HepG2 (cell line): ENCODE measurements around the gene ZNF212. TPM values are rescaled to one million over a fixed set of nuclear protein-coding genes. Genes with fewer than 3 reads are reported as not detected.

Experiments
- ATF7-NPFF ChIP-seq: sonication (generic); formaldehyde crosslinking; IDR thresholded peaks from 2 replicates; pipeline ENCODE4 v1.8.1; 2023; ENCODE audit warnings: mild to moderate bottlenecking, low read depth, missing genetic modification reagents, moderate library complexity
- CREBL2 ChIP-seq: sonication (generic); formaldehyde crosslinking; IDR thresholded peaks from 2 replicates; pipeline ENCODE4 v1.8.1; 2023; ENCODE audit warnings: missing genetic modification reagents, mild to moderate bottlenecking, borderline replicate concordance
- CTCF ChIP-seq: sonication (generic); formaldehyde crosslinking; IDR thresholded peaks from 2 replicates; pipeline ENCODE4 v1.5.0; 2020; ENCODE audit warnings: mild to moderate bottlenecking, missing genetic modification reagents, moderate library complexity
- E2F1 ChIP-seq: sonication (generic); formaldehyde crosslinking; IDR thresholded peaks from 2 replicates; pipeline ENCODE4 v1.5.0; 2020; ENCODE audit warnings: missing genetic modification reagents
- KLF11 ChIP-seq: IDR thresholded peaks from 2 replicates; pipeline ENCODE4 v1.6.1; 2016; ENCODE audit warnings: missing compliant biosample characterization
- MXD1 ChIP-seq: sonication (generic); formaldehyde crosslinking; IDR thresholded peaks from 2 replicates; pipeline ENCODE4 v1.4.0; 2020; ENCODE audit warnings: mild to moderate bottlenecking, missing genetic modification reagents
- PAF1 ChIP-seq: IDR thresholded peaks from 2 replicates; pipeline ENCODE4 v1.6.1; 2016; ENCODE audit warnings: missing genetic modification reagents, missing compliant biosample characterization
- PPARG ChIP-seq: conservative IDR thresholded peaks from 2 replicates; pipeline ENCODE4 v1.6.1; 2016; ENCODE audit warnings: missing biosample characterization, missing genetic modification reagents
- SOX5 ChIP-seq: IDR thresholded peaks from 2 replicates; pipeline ENCODE4 v1.6.1; 2016; ENCODE audit warnings: borderline replicate concordance
- SP2 ChIP-seq: sonication (generic); formaldehyde crosslinking; IDR thresholded peaks from 2 replicates; pipeline ENCODE4 v1.5.1; 2020; ENCODE audit warnings: mild to moderate bottlenecking, missing genetic modification reagents
- THYN1 ChIP-seq: sonication (generic); formaldehyde crosslinking; IDR thresholded peaks from 2 replicates; pipeline ENCODE4 v1.8.1; 2023; ENCODE audit warnings: low read depth, mild to moderate bottlenecking, moderate library complexity, missing genetic modification reagents, borderline replicate concordance
- ZFP62 ChIP-seq: sonication (generic); formaldehyde crosslinking; IDR thresholded peaks from 2 replicates; pipeline ENCODE4 v1.4.0; 2020; ENCODE audit warnings: missing genetic modification reagents
- ZNF274 ChIP-seq: sonication (generic); formaldehyde crosslinking; IDR thresholded peaks from 2 replicates; pipeline ENCODE4 v1.5.1; 2020; ENCODE audit warnings: mild to moderate bottlenecking, missing genetic modification reagents
- ZNF34 ChIP-seq: sonication (generic); formaldehyde crosslinking; IDR thresholded peaks from 2 replicates; pipeline ENCODE4 v1.4.0; 2020; ENCODE audit warnings: mild to moderate bottlenecking, missing genetic modification reagents, borderline replicate concordance
- ZNF557 ChIP-seq: sonication (generic); formaldehyde crosslinking; IDR thresholded peaks from 2 replicates; pipeline ENCODE4 v1.4.0; 2020; ENCODE audit warnings: missing genetic modification reagents
- ZNF605 ChIP-seq: sonication (generic); formaldehyde crosslinking; IDR thresholded peaks from 2 replicates; pipeline ENCODE4 v1.8.0; 2022; ENCODE audit warnings: mild to moderate bottlenecking, missing genetic modification reagents
- ZNF709 ChIP-seq: sonication (generic); formaldehyde crosslinking; IDR thresholded peaks from 2 replicates; pipeline ENCODE4 v1.5.0; 2020; ENCODE audit warnings: mild to moderate bottlenecking, missing genetic modification reagents
- polyA plus RNA-seq, 8 experiments: library from polyadenylated mRNA; depleted of rRNA in 3 of 8; stranded (reverse) in 7 of 8; unstranded in 1 of 8; fragments of >200 nt; fragmentation: Illumina TruSeq in 4 of 8; extraction: Trizol in 4 of 8; gene quantifications; 2 replicates each; pipeline versions ENCODE4 v1.2.1 to v1.2.3, GENCODE V29; 2011 to 2016; ENCODE audit warnings: low read depth in 4 of 8, missing spikeins in 1 of 8, mixed read lengths in 1 of 8; ENCODE audit not compliant: insufficient read depth in 1 of 8
- total RNA-seq, 5 experiments: library from RNA; depleted of rRNA; stranded (reverse); fragments of >200 nt; fragmentation: Illumina TruSeq; extraction: Trizol; gene quantifications; 2 replicates each; pipeline ENCODE4 v1.2.3, GENCODE V29; 2016; ENCODE audit warnings: low read depth in 1 of 5
- TF ChIP-seq, protein P1 (sequence below): sonication (generic); formaldehyde crosslinking; IDR thresholded peaks from 2 replicates; pipeline ENCODE4 v1.8.0; 2023; ENCODE audit warnings: mild to moderate bottlenecking, missing genetic modification reagents
- TF ChIP-seq, protein P2 (sequence below): IDR thresholded peaks from 2 replicates; pipeline ENCODE4 v1.6.1; 2012; ENCODE audit warnings: low read depth, low read length, improper control_type of control experiment
- TF ChIP-seq, protein P3 (sequence below): sonication (generic); formaldehyde crosslinking; IDR thresholded peaks from 2 replicates; pipeline ENCODE4 v1.5.0; 2020; ENCODE audit warnings: mild to moderate bottlenecking, missing genetic modification reagents

ZNF212 gene
- total and polyA plus RNA-seq, 2 of the 13 experiments (the other 11 are each of a cell fraction or from before 2014, with no cell fraction given) = 2.6 to 3.8 TPM

DNA sequence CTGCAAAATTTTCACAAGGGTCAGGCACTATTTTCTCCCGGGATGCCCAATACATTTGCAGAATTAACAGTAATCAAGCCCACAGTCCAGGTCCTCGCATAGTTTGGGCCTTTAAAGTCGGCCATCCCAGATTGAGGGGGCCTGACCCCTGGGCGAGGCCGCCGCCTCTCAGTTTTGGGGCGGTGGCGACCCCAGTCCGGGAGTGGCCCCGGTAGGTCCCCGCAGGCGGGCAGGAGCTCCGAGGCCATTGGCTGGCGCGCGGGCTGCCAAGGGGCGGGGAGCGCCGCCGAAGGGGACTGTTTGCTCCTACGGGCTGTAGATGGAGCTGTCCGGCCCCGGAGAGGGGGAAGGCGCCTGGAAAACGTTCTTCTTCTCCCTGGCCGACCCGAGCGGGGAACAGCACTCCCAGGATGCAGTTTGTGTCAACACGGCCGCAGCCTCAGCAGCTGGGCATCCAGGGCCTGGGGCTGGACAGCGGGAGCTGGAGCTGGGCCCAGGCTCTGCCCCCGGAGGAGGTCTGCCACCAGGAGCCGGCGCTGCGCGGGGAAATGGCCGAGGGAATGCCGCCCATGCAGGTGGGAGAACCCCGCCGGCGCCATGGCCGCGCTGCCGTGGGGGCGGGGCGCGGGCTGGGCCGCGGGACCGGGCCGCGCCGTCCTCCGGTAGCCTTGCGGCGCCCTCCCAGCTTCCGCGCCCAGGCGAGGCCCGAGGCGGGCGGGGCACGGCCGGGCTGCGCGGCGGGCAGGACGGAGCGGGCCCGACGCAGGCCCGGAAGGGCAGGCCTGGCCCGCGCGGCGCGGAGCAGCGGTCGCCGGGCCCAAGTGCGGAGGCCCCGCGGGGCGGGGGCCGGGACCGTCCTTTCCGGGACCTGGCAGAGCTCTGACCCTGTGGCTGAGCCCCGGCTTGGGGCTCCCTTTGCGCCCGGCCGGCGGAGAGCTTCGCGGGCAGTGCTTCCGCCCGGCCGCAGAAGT, 44.0 kb upstream of the ZNF212 start, which contains the start of gene ZNF282 (continued):
- TF ChIP-seq MXD1 (peak; percentile 79), ZFP62 (no peak), SOX5 (CRISPR knock-in tag) (no peak), ZNF709 (CRISPR knock-in tag) (peak; percentile 76; the same call in 1 of the 2 replicates), PPARG (CRISPR knock-in tag) (0 out of 2 replicates have a peak, but pooled peaks have one; percentile 19), KLF11 (CRISPR knock-in tag) (no peak), E2F1 (CRISPR knock-in tag) (peak; percentile 82), THYN1 (CRISPR knock-in tag) (no peak), CTCF (peak; percentile 92), ZNF274 (no peak; the same call in 1 of the 2 replicates), ZNF557 (CRISPR knock-in tag) (peak; percentile 29; the same call in 1 of the 2 replicates), ZNF34 (CRISPR knock-in tag) (no peak), CREBL2 (CRISPR knock-in tag) (no peak), SP2 (no peak), ZNF605 (CRISPR knock-in tag) (peak; percentile 31; the same call in 1 of the 2 replicates), PAF1 (CRISPR knock-in tag) (no peak), ATF7-NPFF (CRISPR knock-in tag) (peak; percentile 86)
- TF ChIP-seq, protein P1, sequence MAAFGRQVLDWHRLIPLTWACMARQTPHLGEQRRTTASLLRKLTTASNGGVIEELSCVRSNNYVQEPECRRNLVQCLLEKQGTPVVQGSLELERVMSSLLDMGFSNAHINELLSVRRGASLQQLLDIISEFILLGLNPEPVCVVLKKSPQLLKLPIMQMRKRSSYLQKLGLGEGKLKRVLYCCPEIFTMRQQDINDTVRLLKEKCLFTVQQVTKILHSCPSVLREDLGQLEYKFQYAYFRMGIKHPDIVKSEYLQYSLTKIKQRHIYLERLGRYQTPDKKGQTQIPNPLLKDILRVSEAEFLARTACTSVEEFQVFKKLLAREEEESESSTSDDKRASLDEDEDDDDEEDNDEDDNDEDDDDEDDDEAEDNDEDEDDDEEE (CRISPR knock-in tag) = peak; percentile 68; the same call in 1 of the 2 replicates
- TF ChIP-seq, protein P2, sequence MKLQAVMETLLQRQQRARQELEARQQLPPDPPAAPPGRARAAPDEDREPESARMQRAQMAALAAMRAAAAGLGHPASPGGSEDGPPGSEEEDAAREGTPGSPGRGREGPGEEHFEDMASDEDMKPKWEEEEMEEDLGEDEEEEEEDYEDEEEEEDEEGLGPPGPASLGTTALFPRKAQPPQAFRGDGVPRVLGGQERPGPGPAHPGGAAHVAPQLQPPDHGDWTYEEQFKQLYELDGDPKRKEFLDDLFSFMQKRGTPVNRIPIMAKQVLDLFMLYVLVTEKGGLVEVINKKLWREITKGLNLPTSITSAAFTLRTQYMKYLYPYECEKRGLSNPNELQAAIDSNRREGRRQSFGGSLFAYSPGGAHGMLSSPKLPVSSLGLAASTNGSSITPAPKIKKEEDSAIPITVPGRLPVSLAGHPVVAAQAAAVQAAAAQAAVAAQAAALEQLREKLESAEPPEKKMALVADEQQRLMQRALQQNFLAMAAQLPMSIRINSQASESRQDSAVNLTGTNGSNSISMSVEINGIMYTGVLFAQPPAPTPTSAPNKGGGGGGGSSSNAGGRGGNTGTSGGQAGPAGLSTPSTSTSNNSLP = no peak
- TF ChIP-seq, protein P3, sequence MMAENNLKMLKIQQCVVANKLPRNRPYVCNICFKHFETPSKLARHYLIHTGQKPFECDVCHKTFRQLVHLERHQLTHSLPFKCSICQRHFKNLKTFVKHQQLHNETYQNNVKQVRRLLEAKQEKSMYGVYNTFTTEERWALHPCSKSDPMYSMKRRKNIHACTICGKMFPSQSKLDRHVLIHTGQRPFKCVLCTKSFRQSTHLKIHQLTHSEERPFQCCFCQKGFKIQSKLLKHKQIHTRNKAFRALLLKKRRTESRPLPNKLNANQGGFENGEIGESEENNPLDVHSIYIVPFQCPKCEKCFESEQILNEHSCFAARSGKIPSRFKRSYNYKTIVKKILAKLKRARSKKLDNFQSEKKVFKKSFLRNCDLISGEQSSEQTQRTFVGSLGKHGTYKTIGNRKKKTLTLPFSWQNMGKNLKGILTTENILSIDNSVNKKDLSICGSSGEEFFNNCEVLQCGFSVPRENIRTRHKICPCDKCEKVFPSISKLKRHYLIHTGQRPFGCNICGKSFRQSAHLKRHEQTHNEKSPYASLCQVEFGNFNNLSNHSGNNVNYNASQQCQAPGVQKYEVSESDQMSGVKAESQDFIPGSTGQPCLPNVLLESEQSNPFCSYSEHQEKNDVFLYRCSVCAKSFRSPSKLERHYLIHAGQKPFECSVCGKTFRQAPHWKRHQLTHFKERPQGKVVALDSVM (CRISPR knock-in tag) = peak; percentile 55; the same call in 1 of the 2 replicates
